Stimulated activated CD8-positive, alpha-beta memory T cell treated with anti-CD3 and anti-CD28 coated beads, Interleukin-7, amount 100 ng/mL, for 4 hours (primary cell): Measurements from ENCODE around the gene RPA1.
"Not testable (repeated sequence)": the region's sequence is repeated elsewhere in the genome, so short reads cannot be mapped to it uniquely, and the experiment has no call there.

ENCODE experiments used
- DNase-seq, 2 donors: peaks; one replicate each; pipeline ENCODE4 v3.0.0-alpha.2; 2020; ENCODE audit warnings: low read depth in 2 of 2

Gene RPA1

DNA sequence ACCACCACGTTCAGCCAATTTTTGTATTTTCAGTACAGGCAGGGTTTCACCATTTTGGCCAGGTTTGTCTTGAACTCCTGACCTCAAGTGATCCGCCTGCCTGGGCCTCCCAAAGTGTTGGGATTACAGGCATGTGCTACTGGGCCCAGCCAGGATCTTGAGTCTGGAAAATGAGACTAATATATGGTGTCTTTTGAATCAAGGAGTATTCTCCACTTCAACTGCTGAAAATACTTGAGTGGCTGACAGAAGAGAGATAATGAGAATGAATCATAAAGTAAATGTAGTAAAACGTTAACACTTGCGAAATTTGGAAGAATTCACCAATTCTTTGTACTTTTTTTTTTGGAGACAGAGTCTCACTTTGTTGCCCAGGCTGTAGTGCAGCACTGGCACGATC, 16.7 kb upstream of the RPA1 start:
- no peak for DNase-seq

DNA sequence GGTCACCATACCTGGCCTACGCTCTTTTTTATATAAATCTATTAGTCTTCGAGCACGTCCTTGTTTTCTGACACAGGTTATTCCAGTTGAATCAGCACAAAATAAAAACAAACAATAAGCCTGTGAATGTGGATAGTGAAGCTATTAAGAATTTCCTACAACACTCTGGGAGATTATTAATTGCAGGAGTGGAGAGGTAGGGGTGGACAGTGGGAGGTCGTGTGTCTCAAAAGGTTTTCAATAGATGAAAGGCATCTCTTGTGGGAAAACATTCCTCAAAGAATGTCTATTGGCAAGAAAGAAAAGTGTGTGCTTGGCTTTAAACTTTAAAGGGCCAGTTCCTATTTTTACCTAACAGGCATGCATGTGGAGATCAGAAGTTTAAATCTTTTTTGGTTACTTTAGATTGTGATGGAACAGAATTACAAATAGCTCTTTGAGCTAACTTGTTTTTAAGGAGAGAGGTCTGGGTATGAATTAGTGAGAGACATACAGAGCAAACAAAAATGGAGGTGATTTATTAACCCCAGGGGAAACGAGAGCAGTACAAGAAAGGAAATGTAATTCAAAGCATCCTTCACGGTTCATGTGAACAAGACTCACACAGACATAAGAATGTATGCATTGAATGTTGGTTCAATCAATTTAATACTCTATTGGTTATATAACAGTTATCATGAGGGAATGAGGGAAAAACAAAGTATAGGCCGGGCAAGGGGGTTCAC, 9.1 kb upstream of the RPA1 start:
- DNase-seq: no peak

DNA sequence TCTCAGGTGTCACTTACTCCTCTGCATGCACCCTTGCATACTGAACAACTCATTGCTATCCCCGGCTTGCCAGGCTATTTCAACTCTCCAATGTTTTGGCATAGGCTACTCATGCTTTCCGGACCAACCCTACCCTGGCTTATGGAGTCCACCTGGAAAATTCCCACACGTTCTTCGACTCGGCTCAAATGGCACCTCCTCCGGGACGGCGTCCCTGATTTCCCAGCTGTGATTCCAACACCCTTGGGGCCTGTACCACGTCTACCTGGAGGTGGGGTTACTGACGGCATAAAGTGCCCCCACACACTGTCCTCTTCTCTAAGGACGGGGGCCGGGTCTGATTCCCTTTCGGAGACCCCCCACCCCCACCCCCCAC, 601 bp upstream of the RPA1 start:
- no peak for DNase-seq

DNA sequence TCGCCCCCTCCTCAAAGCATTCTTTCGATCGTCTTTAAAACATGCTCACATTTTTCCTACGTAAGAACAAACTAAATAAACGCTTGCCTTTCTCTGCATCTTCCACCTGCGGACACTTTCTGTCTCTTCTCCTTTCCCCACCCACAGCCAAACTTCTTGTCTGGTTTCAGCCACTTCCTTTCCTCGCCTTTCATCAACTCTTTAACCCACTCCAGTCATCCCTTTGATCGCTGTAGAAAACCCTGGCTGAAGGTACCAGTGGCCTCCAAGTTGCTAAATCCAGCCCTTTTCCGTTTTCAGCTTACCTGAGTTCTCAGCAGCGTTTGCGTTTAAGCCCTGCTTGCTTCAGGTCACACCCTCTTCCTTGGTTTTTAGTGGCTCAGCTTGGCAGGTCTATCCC, 483 bp downstream of the RPA1 start:
- DNase-seq: no peak

DNA sequence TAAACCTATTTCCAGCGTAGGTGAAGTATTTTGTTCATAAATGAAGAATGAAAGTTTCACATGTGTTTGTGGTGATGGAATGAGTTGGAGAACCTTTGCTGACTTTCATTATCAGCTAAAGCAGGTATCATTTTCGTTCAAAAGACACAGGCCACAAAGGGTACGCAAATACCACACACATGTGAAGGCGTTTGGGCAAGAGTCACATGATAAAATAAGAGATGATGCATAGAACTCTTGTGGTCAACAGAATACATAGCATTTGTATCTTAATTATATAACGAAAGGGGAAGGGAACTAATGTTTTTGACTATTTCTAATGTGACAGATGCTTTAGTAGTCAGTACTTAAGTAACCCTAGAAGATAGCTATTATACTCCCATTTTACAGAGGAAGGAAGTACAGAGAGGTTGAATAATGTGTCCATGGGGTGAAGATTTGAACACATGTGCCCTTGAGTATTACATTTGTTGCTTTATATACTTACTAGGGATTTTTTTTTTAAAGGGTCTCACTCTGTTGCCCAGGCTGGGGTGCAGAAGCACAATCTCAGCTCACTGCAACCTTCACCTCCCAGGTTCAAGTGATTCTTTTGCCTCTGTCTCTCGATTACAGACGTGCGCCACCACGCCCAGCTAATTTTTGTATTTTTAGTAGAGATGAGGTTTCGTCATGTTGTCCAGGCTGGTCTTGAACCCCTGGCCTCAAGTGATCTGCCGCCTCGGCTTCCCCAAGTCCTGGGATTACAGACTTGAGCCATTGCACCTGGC, 4.8 kb downstream of the RPA1 start:
- no peak for DNase-seq

DNA sequence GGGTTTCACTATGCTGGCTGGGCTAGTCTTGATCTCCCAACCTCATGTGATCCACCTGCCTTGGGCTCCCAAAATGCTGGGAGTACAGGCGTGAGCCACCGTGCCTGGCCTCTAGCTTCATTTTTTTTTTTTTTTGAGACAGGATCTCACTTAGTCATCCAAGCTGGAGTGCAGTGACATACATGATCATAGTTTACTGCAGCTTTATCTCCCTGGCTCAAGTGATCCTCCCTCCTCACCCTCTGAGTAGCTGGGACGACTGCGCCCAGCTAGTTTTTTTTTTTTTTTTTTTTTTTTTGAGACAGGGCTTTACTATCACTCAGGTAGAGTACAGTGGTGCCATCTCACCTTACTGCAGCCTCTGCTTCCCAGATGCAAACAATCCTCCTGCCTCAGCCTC, 9.7 kb downstream of the RPA1 start:
- DNase-seq: no peak

DNA sequence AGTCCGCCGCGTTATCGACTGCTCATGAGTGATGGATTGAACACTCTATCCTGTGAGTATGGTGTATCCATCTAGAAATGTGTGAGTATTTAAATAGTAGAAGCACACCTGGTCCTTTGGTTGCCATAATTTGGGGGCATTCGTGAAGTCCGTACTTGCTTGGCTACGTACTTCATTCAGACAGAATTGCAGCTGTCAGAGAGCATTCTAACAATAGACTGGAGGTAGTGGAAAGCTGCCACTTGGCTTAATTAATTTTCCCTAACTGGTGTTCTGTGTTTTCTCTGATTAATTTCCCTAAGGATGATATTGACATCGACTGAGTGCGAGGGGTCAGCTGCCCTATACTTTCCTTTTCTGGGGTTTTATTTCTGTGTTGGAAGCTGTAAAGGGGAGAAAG, 14.1 kb downstream of the RPA1 start:
- no peak for DNase-seq

DNA sequence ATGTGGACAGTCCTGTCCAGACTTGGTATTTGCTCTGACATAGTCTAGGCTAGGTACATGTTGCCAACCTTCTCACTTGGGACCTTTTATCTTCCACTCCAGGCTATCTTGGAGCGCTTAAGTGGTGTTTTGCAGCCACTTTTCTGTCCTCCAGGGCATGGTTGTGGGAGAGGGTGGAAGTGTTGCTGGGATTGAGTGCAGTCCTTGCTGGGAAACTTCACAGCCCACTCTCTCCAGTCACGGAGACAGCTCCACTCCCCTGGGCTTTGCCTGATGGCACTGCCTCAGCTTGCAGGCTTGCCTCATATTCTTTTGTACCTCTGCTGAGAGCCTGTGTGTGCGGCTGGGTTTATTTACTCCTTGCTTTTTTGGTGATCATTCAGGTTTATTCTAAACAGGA, 17.4 kb downstream of the RPA1 start:
- DNase-seq: no peak

DNA sequence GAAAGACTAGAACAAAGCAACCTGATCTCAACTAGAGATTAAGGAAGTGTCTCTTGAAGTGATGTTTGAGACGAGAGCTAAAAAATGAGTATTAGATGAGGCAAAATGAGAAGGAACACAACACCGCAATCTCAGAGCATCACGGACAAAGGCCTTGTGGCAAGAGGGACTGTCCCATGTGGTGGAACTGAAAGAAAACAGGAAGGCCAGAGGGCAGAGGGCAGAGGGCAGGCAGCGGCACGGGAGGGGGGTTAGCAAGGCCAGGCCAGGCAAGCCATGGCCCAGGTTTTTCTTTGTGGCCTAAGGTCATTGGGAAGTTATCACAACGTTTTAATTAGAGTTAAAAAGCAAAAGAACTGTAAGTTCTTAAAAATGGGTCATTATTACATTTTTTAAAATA, 22.5 kb downstream of the RPA1 start:
- DNase-seq: no peak

DNA sequence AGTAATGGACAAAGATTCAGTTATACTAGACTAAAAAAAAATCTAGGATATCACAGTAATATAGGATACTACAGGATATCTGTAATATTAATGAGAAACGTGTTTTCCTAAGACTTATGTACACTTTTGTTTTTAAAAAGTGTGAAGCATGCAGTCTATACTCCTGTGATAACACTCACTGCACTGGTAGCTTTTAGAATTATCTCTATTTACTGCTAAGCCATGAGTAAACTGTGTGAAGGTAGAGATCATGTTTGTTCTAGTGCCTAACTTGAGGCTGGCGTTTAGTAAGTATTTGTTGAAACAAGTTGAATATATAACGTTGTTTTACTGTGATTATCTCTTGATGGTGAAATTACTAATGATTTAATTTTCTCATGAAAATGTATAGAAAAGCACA, 23.9 kb downstream of the RPA1 start:
- no peak for DNase-seq

DNA sequence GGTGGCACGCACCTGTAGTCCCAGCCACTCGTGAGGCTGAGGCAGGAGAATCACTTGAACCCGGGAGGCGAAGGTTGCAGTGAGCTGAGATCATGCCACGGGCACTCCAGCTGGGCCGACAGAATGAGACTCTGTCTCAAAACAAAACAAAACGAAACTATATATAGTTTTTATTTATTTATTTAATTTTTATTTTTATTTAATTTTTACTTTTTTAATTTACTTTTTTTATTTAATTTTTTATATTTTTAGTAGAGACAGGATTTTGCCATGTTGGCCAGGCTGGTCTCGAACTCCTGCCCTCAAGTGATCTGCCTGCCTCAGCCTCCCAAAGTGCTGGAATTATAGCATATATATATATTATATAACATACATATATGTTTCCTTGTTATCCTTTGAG, 26.7 kb downstream of the RPA1 start:
- not testable (repeated sequence) for DNase-seq

DNA sequence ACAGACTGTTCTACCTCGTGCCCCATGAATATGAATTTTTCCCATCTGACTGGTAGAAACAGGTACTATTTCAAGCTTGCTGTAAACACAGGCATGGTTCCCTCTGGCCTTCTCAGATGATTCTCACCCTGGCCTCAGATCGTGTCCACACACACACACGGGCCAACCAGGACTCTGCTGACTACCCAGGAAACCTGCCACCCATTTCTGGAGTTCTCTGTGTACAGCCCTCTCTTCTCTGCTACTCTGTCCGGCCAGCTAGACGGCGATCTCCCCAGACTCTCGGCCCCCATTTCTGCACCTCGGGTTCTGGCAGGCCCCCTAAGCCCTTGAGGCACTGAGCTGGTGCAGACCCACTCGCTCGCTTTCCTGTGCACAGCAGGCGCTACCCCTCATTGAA, 31.2 kb downstream of the RPA1 start:
- DNase-seq: no peak

DNA sequence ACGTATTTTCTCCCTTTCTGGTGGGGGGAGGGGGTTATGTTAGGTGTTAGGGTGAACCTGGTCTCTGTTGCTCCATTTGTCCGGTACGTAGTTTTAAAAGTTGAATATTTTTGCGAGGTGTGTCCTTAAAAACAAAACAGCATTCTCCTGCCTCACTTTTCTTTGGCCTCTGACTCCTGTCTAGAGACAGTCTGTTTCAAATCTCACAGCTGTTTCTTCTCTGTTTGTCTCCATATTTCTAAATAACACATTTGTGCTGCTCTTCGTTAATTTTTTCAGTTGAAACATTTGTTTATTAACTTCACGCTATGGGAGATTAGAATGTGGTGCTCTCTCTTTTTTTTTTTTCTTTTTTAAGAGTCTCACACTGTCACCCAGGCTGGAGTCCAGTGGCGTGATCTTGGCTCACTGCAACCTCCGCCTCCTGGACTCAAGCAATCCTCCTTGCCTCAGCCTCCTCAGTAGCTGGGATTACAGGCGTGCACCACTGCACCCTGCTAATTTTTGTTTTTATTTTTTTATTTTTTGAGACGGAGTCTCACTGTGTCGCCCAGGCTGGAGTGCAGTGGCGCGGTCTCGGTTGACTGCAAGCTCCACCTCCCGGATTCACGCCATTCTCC, 31.7 kb downstream of the RPA1 start:
- no peak for DNase-seq

DNA sequence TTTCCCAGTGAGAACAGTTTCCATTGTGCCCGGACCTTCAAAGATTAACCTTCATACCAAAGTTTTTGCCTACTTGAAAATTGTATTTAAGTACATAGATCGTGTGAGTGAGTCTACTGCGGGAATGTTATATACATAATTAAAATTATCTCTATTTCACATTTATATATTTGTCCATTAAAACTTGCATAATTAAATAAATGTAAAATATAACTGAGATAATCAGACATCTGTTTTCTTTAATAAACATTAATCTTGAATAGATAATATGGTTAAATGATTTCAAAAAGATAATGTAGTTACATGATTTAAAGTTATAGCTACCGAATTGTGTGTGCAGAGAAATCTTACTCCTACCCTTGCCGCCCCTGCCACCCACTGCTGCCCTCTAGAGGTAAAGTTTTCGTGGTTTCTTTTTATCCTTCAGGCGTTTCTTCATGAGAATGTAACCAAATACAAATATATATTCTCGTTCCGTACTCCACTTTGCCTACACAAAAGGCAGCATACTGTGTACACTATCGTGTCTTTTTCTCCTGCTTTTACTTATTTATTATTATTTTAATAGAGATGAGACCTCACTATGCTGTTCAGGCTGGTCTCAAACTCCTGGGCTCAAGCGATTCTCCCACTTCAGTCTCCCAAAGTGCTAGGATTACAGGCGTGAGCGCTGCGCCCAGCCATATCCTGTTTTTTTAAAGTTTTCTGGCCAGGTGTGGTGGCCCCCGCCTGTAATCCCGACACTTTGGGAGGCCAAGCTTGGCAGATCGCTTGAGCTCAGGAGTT, 35.6 kb downstream of the RPA1 start:
- peak; percentile 9 to 25 for DNase-seq

DNA sequence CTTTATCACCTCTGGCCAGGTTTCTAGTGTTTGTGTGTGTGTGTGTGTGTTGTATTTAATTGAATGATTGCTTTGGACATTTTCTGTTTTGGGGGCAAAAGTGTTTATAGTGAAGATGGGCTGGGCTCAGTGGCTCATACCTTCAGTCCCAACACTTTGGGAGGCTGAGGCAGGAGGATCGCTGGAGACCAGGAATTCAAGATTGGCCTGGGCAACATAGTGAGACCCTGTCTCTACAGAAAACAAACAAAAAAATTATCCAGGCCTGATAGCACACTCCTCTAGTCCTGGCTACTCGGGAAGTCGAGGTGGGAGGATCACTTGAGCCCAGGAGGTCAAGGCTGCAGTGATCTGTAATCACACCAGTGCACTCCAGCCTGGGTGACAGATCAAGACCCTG, 37.5 kb downstream of the RPA1 start:
- DNase-seq: no peak

DNA sequence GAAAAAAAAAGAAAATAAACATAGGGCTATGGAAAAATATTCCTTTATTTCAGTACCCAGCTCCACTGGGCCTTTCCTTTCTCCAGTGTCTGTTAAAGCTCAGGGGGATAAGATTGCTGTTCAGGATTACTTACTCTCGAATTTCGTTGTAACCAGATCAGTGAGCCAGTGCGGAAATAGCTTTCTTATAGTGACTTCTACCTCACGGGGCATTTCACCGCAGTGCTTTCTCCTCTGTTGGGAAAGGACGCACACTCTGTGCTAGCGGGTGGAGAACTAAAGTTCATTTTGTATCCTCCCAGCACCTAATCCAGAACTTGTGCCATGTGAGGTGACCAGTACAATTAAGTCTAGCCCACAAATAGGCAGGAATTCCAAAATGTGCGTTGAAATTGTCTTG, 38.3 kb downstream of the RPA1 start:
- DNase-seq: no peak

DNA sequence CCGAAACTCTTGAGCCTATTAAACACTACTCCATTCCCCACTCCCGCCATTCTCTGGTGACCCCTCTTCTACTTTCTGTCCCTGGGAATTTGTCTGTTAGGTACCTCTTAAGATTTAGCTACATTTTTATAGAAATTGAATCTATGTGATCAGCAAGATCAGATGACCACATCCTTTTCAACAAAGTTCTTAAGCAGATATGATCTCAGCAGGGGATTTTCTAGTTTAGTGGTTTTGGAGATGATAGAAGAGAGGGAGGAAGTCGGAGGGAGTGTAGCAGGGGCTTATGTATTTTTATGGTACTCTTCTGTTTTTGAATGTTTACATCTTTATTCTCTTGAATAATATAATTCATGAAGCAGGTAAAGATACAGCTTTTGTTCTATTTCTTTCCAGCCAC, 40.8 kb downstream of the RPA1 start:
- no peak for DNase-seq

DNA sequence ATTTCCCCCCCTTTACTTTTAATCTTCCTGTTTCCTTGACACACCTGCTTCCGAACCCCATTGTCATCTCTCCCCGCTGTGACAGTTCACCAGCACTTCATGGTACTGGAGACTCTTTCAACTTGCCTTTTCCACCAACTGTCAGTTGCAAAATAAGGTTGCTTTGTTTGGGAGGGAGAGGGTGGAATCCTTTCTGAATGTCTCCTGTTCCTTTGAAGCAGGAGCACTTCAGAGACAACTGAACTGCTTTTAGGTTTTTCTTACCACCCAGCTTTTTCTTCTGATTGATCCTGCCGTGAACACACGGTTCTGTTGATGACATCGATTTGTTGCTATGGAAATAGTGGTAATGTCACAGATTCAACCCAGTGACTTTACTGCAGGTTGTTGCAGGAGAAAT, 42.0 kb downstream of the RPA1 start:
- no peak for DNase-seq

DNA sequence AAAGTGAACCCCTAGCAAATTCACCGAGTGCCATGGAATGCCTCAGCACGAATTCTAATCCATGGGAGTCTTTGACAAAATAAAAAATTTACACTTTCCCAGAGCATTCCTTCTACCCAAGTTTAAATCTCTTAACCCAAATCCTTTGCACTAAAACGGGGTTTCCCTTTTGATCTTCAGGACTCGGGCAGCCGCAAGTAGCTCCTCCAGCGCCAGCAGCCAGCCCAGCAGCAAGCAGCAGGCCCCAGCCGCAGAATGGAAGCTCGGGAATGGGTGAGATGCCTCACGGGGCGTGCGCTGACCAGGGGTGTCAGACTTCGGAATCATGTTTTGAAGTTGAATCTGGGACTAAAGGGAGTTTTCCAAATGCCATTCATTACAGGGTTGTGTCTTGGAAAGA, 42.4 kb downstream of the RPA1 start:
- DNase-seq: no peak

DNA sequence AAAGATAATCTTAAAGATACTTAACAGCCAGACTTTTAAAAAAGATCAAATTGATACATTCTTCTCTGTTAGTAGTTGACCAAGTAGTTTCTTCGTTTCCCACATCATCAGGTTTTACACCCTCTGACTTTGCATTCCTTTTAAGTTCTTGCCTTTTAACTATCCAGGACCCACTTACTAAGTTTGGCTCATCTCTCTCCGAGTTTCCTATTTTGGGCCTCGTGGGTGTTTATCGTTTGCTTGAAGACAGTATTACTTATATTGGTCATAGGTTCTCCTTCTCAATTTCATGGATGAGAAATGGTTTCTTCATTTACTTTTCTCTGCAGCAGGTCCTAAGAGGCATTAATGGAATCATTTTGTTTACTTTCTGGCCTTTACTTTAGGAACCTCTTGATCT, 43.2 kb downstream of the RPA1 start:
- no peak for DNase-seq

DNA sequence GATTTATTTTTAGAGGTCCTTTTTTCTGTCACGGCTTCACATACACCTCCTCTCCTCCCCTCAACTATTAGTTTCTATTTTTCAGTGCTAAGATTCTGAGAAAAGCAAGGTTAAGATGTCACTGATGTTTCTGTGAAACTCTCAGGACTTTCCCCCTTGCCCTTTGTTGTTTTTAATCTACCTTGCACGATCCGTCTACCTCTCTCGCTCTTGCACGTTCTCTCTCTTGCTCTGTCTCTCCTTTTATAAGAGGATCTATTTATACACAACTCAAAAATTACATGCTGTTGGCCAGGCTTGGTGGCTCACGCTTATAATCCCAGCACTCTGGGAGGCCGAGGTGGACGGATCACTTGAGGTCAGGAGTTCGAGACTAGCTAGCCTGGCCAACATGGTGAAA, 43.6 kb downstream of the RPA1 start:
- DNase-seq: no peak

DNA sequence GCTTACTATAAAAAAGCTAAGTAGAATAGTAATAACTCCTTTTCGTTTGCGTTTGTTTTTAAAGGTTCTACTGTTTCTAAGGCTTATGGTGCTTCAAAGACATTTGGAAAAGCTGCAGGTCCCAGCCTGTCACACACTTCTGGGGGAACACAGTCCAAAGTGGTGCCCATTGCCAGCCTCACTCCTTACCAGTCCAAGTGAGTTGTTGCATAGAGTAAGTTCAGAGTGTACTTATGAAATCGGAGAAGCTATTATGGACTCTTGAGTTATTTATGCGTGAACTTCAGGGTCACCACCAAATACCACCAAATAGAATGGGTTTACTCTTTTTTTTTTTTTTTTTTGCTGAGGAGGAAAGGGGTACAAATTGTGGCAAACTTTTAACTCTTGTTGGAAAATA, 45.8 kb downstream of the RPA1 start:
- no peak for DNase-seq
